ENCODE measurements around the gene FAM118A.
"Not testable (repeated sequence)": the region's sequence is repeated elsewhere in the genome, so short reads cannot be mapped to it uniquely, and the experiment has no call there.

Gene FAM118A

GRCh38 chr22:45328261-45328660 is 18.5 kb downstream of the FAM118A start:
- not testable (repeated sequence) for H3K9ac ChIP-seq (ENCODE audit: low read length in 5 of 5); H3K4me3 ChIP-seq (ENCODE audit: low read depth in 1 of 5, low read length in 5 of 5); H3K27me3 ChIP-seq (ENCODE audit: control insufficient read depth in 5 of 5, insufficient read depth in 4 of 5, low read length in 5 of 5); H3K27ac ChIP-seq (ENCODE audit: low read depth, low read length); H3K9me3 ChIP-seq (ENCODE audit: control insufficient read depth in 5 of 5, low read length in 5 of 5)
- peaks cover 0 to 52% (median 44%) of the 10 kb centered on the region in 5 donors for H3K36me3 ChIP-seq (ENCODE audit: control insufficient read depth in 5 of 5, insufficient read depth in 5 of 5, low read length in 5 of 5)
- H3K4me1 ChIP-seq (ENCODE audit: control insufficient read depth in 5 of 5, insufficient read depth in 5 of 5, low read length in 5 of 5) = peaks cover 0 to 11% (median 0%) of the 10 kb centered on the region in 5 donors

DNA sequence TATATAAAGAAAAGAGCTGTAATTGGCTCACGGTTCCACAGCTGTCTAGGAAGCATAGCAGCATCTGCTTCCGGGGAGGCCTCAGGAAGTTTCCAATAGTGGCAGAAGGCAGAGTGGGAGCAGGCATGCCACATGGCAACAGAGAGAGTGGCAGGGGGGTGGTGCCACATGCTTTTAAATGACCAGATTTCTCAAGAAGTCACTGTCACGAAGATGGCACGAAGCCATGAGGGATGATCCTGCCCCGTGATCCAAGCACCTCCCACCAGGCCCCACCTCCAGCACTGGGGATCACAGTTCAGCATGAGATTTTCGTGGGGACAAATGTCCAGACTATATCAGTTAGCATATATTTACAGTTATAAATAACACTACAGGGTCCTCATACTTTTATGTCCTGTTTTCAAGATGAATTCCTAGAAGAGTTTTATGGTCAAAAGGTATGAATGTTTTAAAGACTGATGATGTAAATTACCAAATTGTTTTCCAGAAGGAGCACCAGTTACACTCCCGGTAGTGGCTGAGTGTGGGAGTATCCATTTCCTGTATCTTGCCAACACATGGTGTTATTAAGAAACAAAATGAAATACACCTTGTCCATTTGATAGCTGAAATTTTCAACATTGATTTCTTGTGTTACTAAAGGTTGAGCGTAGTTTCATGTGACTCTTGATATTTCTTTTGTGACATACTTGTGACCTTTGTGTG is 19.2 kb downstream of the FAM118A start:
- Histone ChIP-seq H3K27ac (ENCODE audit: low read depth, low read length) (no peak overlapping the region), H3K36me3 (ENCODE audit: control insufficient read depth in 5 of 5, insufficient read depth in 5 of 5, low read length in 5 of 5) (peaks cover 0 to 50% (median 37%) of the 10 kb centered on the region in 5 donors), H3K9me3 (ENCODE audit: control insufficient read depth in 5 of 5, low read length in 5 of 5) (no peaks in the 10 kb centered on the region), H3K4me3 (ENCODE audit: low read depth in 1 of 5, low read length in 5 of 5) (no peak overlapping the region), H3K9ac (ENCODE audit: low read length in 5 of 5) (no peak overlapping the region), H3K4me1 (ENCODE audit: control insufficient read depth in 5 of 5, insufficient read depth in 5 of 5, low read length in 5 of 5) (peaks cover 0 to 11% (median 0%) of the 10 kb centered on the region in 5 donors), H3K27me3 (ENCODE audit: control insufficient read depth in 5 of 5, insufficient read depth in 4 of 5, low read length in 5 of 5) (no peaks in the 10 kb centered on the region)

DNA sequence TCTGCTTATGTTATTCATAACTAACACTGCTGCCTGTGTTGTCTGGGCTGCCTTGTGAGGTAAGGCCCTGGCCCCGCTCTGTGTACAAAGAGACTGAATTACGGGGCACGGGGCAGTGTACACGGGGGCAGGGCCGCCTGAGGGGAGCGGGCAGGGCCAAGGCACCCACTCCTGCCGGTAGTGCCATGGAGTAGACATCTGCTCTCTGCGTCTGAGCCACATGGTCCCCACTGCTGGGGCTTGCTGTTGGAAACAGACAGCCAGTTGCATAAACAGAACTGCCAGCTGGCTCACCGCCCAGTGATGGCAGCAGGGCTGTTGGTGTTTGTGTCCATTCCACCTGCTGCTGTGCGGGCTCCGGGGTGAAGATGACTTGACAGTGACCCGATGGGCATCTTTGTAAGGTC is 19.8 kb downstream of the FAM118A start:
- Histone ChIP-seq H3K4me3 (ENCODE audit: low read depth in 1 of 5, low read length in 5 of 5) (no peak overlapping the region), H3K9ac (ENCODE audit: low read length in 5 of 5) (no peak overlapping the region), H3K36me3 (ENCODE audit: control insufficient read depth in 5 of 5, insufficient read depth in 5 of 5, low read length in 5 of 5) (peaks cover 0 to 49% (median 33%) of the 10 kb centered on the region in 5 donors), H3K27ac (ENCODE audit: low read depth, low read length) (no peak overlapping the region), H3K4me1 (ENCODE audit: control insufficient read depth in 5 of 5, insufficient read depth in 5 of 5, low read length in 5 of 5) (peaks cover 0 to 11% (median 0%) of the 10 kb centered on the region in 5 donors), H3K27me3 (ENCODE audit: control insufficient read depth in 5 of 5, insufficient read depth in 4 of 5, low read length in 5 of 5) (no peaks in the 10 kb centered on the region), H3K9me3 (ENCODE audit: control insufficient read depth in 5 of 5, low read length in 5 of 5) (no peaks in the 10 kb centered on the region)

DNA sequence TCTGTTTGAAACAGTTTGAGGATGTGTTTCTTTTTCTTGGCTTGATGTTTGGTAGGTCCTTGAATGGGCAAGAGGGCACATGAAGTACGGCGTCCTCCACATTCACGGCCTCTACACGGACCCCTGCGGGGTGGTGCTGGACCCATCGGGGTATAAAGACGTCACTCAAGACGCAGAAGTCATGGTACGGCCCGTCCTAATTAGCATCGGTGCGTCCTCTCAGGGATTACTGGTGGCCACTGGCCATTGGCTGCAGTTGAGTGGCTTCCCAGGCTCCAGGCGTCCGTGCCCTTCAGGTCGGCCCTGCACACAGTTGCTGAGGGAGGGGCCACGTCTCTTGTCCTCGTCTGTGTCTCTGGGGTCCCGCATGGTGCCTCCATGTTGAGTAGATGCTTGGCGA is 20.8 kb downstream of the FAM118A start:
- Histone ChIP-seq H3K27ac (ENCODE audit: low read depth, low read length) (no peak overlapping the region), H3K9ac (ENCODE audit: low read length in 5 of 5) (no peak overlapping the region), H3K36me3 (ENCODE audit: control insufficient read depth in 5 of 5, insufficient read depth in 5 of 5, low read length in 5 of 5) (peaks cover 0 to 52% (median 38%) of the 10 kb centered on the region in 5 donors), H3K4me1 (ENCODE audit: control insufficient read depth in 5 of 5, insufficient read depth in 5 of 5, low read length in 5 of 5) (peaks cover 0 to 11% (median under 1%) of the 10 kb centered on the region in 5 donors), H3K9me3 (ENCODE audit: control insufficient read depth in 5 of 5, low read length in 5 of 5) (no peaks in the 10 kb centered on the region), H3K27me3 (ENCODE audit: control insufficient read depth in 5 of 5, insufficient read depth in 4 of 5, low read length in 5 of 5) (no peaks in the 10 kb centered on the region), H3K4me3 (ENCODE audit: low read depth in 1 of 5, low read length in 5 of 5) (no peak overlapping the region)

- Histone ChIP-seq H3K27me3 (ENCODE audit: control insufficient read depth in 5 of 5, insufficient read depth in 4 of 5, low read length in 5 of 5) (no peaks in the 10 kb centered on the region), H3K4me3 (ENCODE audit: low read depth in 1 of 5, low read length in 5 of 5) (no peak overlapping the region), H3K36me3 (ENCODE audit: control insufficient read depth in 5 of 5, insufficient read depth in 5 of 5, low read length in 5 of 5) (peaks cover 0 to 60% (median 41%) of the 10 kb centered on the region in 5 donors), H3K9me3 (ENCODE audit: control insufficient read depth in 5 of 5, low read length in 5 of 5) (no peaks in the 10 kb centered on the region), H3K9ac (ENCODE audit: low read length in 5 of 5) (no peak overlapping the region), H3K27ac (ENCODE audit: low read depth, low read length) (no peak overlapping the region), H3K4me1 (ENCODE audit: control insufficient read depth in 5 of 5, insufficient read depth in 5 of 5, low read length in 5 of 5) (peaks cover 0 to 18% (median 10%) of the 10 kb centered on the region in 5 donors)
These were observed 21.8 kb downstream of the FAM118A start for GRCh38 chr22:45331486-45331885.

DNA sequence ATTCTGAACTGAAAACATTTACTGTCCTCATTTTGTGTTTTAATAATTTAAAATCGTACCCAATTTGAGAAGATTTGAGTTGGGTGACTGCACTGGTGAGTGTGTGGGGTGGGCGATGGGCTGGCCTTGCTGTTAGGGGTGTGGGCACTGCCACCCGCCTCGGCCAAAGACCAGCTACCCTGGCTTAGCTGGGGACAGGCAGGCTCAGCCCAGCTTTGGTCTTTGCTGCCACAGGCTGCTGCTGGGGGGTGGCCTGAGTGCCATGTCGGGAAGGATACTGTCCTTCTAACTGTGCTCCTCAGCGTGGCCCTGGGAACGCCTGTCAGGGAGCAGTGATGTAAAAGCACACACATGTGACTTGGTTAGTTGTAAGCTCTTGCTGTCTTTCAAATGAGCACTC is 22.3 kb downstream of the FAM118A start:
- no peak overlapping the region for H3K27ac ChIP-seq (ENCODE audit: low read depth, low read length)
- no peaks in the 10 kb centered on the region for H3K27me3 ChIP-seq (ENCODE audit: control insufficient read depth in 5 of 5, insufficient read depth in 4 of 5, low read length in 5 of 5)
- no peak overlapping the region for H3K9ac ChIP-seq (ENCODE audit: low read length in 5 of 5)
- H3K36me3 ChIP-seq (ENCODE audit: control insufficient read depth in 5 of 5, insufficient read depth in 5 of 5, low read length in 5 of 5) = peaks cover 0 to 62% (median 43%) of the 10 kb centered on the region in 5 donors
- H3K9me3 ChIP-seq (ENCODE audit: control insufficient read depth in 5 of 5, low read length in 5 of 5) = no peaks in the 10 kb centered on the region
- H3K4me3 ChIP-seq (ENCODE audit: low read depth in 1 of 5, low read length in 5 of 5) = no peak overlapping the region
- H3K4me1 ChIP-seq (ENCODE audit: control insufficient read depth in 5 of 5, insufficient read depth in 5 of 5, low read length in 5 of 5) = peaks cover 0 to 24% (median 15%) of the 10 kb centered on the region in 5 donors

GRCh38 chr22:45334068-45334467 is 24.3 kb downstream of the FAM118A start:
- Histone ChIP-seq H3K27me3 (ENCODE audit: control insufficient read depth in 5 of 5, insufficient read depth in 4 of 5, low read length in 5 of 5) (no peaks in the 10 kb centered on the region), H3K27ac (ENCODE audit: low read depth, low read length) (no peak overlapping the region), H3K4me3 (ENCODE audit: low read depth in 1 of 5, low read length in 5 of 5) (no peak overlapping the region), H3K36me3 (ENCODE audit: control insufficient read depth in 5 of 5, insufficient read depth in 5 of 5, low read length in 5 of 5) (peaks cover 0 to 59% (median 38%) of the 10 kb centered on the region in 5 donors), H3K4me1 (ENCODE audit: control insufficient read depth in 5 of 5, insufficient read depth in 5 of 5, low read length in 5 of 5) (peaks cover 0 to 26% (median 22%) of the 10 kb centered on the region in 5 donors), H3K9ac (ENCODE audit: low read length in 5 of 5) (no peak overlapping the region), H3K9me3 (ENCODE audit: control insufficient read depth in 5 of 5, low read length in 5 of 5) (no peaks in the 10 kb centered on the region)

- H3K36me3 ChIP-seq (ENCODE audit: control insufficient read depth in 5 of 5, insufficient read depth in 5 of 5, low read length in 5 of 5) = peaks cover 0 to 60% (median 40%) of the 10 kb centered on the region in 5 donors
- no peaks in the 10 kb centered on the region for H3K9me3 ChIP-seq (ENCODE audit: control insufficient read depth in 5 of 5, low read length in 5 of 5)
- H3K9ac ChIP-seq (ENCODE audit: low read length in 5 of 5) = no peak overlapping the region
- H3K27ac ChIP-seq (ENCODE audit: low read depth, low read length) = no peak overlapping the region
- H3K4me1 ChIP-seq (ENCODE audit: control insufficient read depth in 5 of 5, insufficient read depth in 5 of 5, low read length in 5 of 5) = peaks cover 0 to 26% (median 22%) of the 10 kb centered on the region in 5 donors
- no peak overlapping the region for H3K4me3 ChIP-seq (ENCODE audit: low read depth in 1 of 5, low read length in 5 of 5)
- no peaks in the 10 kb centered on the region for H3K27me3 ChIP-seq (ENCODE audit: control insufficient read depth in 5 of 5, insufficient read depth in 4 of 5, low read length in 5 of 5)
These were observed 24.8 kb downstream of the FAM118A start for GRCh38 chr22:45334528-45334927.

DNA sequence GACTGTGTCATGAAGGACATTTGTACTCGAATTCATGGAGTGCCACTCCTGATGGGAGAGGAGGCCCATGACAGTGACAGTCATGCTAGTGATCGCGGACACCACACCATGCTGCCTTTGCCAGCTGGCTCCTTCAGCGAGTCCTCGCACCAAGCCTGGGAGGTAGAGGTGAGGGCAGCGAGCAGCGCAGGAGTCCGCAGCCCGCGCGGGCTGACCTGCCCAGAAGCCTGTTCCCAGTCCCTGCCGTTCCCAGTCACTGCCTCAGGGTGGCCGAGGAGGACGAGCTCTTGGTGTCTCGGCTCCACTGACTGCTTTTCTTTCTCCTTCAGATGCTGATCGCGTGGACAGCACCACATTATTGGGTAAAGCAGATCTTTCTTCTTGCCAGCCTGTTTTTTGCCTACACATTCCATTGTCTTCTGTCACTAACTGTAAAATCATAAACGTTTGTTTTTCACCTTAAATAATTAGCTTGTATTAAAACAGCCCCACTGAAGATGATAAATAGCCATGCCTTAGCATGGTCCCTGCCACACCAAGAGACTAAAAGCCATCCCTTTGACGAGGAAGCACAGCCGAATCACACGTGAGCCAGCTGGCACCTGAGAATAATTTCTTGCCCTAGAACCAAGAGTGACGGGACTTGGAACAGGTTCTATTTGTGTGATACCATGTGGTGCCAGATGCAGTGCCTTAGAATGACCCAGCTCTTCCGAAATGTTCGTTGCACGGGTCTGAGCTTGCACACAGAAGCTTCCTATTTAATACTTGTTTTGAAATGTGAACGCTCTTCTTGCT is 25.5 kb downstream of the FAM118A start:
- Histone ChIP-seq H3K9me3 (ENCODE audit: control insufficient read depth in 5 of 5, low read length in 5 of 5) (no peaks in the 10 kb centered on the region), H3K36me3 (ENCODE audit: control insufficient read depth in 5 of 5, insufficient read depth in 5 of 5, low read length in 5 of 5) (peaks cover 4 to 63% (median 45%) of the 10 kb centered on the region in 5 donors), H3K9ac (ENCODE audit: low read length in 5 of 5) (no peak overlapping the region), H3K4me1 (ENCODE audit: control insufficient read depth in 5 of 5, insufficient read depth in 5 of 5, low read length in 5 of 5) (peaks cover 0 to 26% (median 21%) of the 10 kb centered on the region in 5 donors), H3K27ac (ENCODE audit: low read depth, low read length) (no peak overlapping the region), H3K27me3 (ENCODE audit: control insufficient read depth in 5 of 5, insufficient read depth in 4 of 5, low read length in 5 of 5) (no peaks in the 10 kb centered on the region), H3K4me3 (ENCODE audit: low read depth in 1 of 5, low read length in 5 of 5) (no peak overlapping the region)
